ENCODE measurements around the gene PCCB. TPM values are rescaled to one million over a fixed set of nuclear protein-coding genes. Genes with fewer than 3 reads are reported as not detected.

Gene PCCB
- total RNA-seq, 1 donor from 2014 or later = 31.2 TPM

- Mint-ChIP-seq H3K4me1 (peaks cover 12% of the 10 kb centered on the region), H3K36me3 (peaks cover 3% of the 10 kb centered on the region), H3K27ac (peak overlapping the region; percentile 98), H3K27me3 (ENCODE audit: low read depth) (no peaks in the 10 kb centered on the region), H3K4me3 (peak overlapping the region; percentile 86), H3K9me3 (no peaks in the 10 kb centered on the region)
- DNase-seq (ENCODE audit: low spot score in 2 of 2, unreplicated experiment in 2 of 2) = no peak
- TF ChIP-seq CTCF (IDR thresholded peaks at IDR 0.05; ENCODE audit: unreplicated experiment) = no peak
These were observed 842 bp downstream of the PCCB start for GRCh38 chr3:136250903-136251460.

- Mint-ChIP-seq H3K27me3 (ENCODE audit: low read depth) (no peaks in the 10 kb centered on the region), H3K36me3 (peaks cover 7% of the 10 kb centered on the region), H3K9me3 (no peaks in the 10 kb centered on the region), H3K4me3 (peak overlapping the region; percentile 86), H3K4me1 (peaks cover 12% of the 10 kb centered on the region), H3K27ac (peak overlapping the region; percentile 98)
- DNase-seq (ENCODE audit: low spot score in 2 of 2, unreplicated experiment in 2 of 2) = no peak
- TF ChIP-seq CTCF (IDR thresholded peaks at IDR 0.05; ENCODE audit: unreplicated experiment) = no peak
These were observed 1.4 kb downstream of the PCCB start for GRCh38 chr3:136251511-136251910.

GRCh38 chr3:136255672-136256406 is 5.7 kb downstream of the PCCB start:
- H3K4me3 Mint-ChIP-seq = no peak overlapping the region
- no peak for DNase-seq (ENCODE audit: low spot score in 2 of 2, unreplicated experiment in 2 of 2)
- H3K27ac Mint-ChIP-seq = no peak overlapping the region
- H3K27me3 Mint-ChIP-seq (ENCODE audit: low read depth) = no peaks in the 10 kb centered on the region
- TF ChIP-seq CTCF (IDR thresholded peaks at IDR 0.05; ENCODE audit: unreplicated experiment) = no peak
- H3K36me3 Mint-ChIP-seq = peaks cover 19% of the 10 kb centered on the region
- H3K4me1 Mint-ChIP-seq = peaks cover 11% of the 10 kb centered on the region
- H3K9me3 Mint-ChIP-seq = no peaks in the 10 kb centered on the region

GRCh38 chr3:136258199-136258598 is 8.1 kb downstream of the PCCB start:
- TF ChIP-seq CTCF (IDR thresholded peaks at IDR 0.05; ENCODE audit: unreplicated experiment) = no peak
- DNase-seq (ENCODE audit: low spot score in 2 of 2, unreplicated experiment in 2 of 2) = no peak
- H3K27me3 Mint-ChIP-seq (ENCODE audit: low read depth) = no peaks in the 10 kb centered on the region
- peaks cover 6% of the 10 kb centered on the region for H3K4me1 Mint-ChIP-seq
- H3K9me3 Mint-ChIP-seq = no peaks in the 10 kb centered on the region
- H3K27ac Mint-ChIP-seq = no peak overlapping the region
- peaks cover 28% of the 10 kb centered on the region for H3K36me3 Mint-ChIP-seq
- no peak overlapping the region for H3K4me3 Mint-ChIP-seq

- peak overlapping the region; percentile 77 for H3K27ac Mint-ChIP-seq
- no peak overlapping the region for H3K4me3 Mint-ChIP-seq
- peaks cover 6% of the 10 kb centered on the region for H3K4me1 Mint-ChIP-seq
- H3K36me3 Mint-ChIP-seq = peaks cover 29% of the 10 kb centered on the region
- H3K9me3 Mint-ChIP-seq = no peaks in the 10 kb centered on the region
- H3K27me3 Mint-ChIP-seq (ENCODE audit: low read depth) = no peaks in the 10 kb centered on the region
- no peak for DNase-seq (ENCODE audit: low spot score in 2 of 2, unreplicated experiment in 2 of 2)
- no peak for TF ChIP-seq CTCF (IDR thresholded peaks at IDR 0.05; ENCODE audit: unreplicated experiment)
These were observed 11.7 kb downstream of the PCCB start for GRCh38 chr3:136261826-136262225.

Measured in mesothelial cell of epicardium (in vitro differentiated cells).